Right forelimb (tissue), 1 donor: ENCODE measurements around the gene IL12RB1.
A peak's percentile ranks its signal among the peaks of the same experiment; 100 is the strongest.

Source experiments
- DNase-seq: peaks from one replicate; pipeline ENCODE4 v3.0.0-alpha.2; 2018

Gene IL12RB1

DNA sequence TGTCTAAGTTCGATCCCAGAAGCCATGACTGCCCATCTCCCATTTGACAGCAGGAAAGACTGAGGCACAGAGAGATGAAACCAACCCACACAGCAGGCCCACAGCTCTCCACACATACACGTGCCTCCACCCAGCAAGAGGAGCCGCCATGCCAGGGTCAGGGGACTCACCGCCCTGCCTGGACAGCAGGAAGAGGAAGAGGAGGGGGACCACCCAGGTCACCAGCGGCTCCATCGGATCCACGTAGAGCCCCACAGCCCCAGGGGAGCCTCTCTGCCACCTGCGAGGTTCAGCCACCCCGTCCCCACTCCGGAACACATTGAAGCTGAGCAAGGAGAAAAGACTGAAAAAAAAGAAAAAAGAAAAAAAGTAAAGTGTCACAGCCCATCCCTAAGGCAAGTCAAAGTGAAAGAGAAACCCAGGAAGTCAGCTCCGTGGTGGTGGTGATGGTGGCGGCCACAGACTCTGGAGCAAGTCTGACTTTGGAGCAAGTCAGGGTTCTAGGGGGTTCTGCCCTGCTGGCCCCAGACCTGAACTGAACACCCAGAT is at the start of gene IL12RB1:
IL12RB1 (minus strand) TSS at position 345 of the 549 bp plus-strand sequence; CDS start at position 234, 111 bp downstream.
- DNase-seq: no peak

DNA sequence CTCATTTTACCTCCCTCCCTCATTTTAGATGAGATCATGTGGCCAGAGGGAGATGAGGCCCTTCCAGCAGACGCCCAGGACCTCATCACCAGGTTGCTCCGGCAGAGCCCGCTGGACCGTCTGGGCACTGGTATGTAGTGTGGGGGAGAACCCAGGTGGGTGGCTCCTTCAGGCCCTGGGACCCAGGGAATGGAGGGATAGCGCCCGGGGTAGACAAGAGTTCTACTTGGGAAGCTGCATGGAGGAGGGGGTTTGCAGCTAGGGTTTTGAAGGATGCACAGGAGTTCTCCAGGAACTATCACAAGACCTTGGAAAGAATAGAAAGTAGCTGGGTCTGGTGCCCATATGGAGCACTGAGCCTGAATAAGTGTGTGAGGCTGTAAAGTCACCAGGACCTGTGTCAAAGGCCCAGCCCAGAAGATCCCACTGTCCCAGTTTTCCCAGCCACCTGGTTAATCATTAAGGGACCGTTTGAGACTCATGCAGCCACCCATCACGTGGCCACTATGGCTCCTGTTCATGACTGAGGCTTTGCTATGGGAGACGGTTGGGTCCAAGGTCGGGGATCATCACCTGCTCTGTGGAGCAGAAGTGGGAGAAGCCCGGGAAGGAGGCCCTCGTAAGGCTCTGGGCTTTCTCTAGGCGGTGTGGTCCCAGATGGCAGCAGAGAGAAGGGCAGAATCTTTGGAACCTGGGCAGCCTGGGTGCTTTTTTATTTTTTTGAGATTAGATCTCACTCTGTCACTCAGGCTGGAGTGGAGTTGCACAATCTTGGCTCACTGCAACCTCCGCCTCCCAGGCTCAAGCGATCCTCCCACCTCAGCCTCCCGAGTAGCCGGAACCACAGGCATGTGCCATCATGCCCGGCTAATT is 49.2 kb upstream of the IL12RB1 start:
- no peak for DNase-seq

DNA sequence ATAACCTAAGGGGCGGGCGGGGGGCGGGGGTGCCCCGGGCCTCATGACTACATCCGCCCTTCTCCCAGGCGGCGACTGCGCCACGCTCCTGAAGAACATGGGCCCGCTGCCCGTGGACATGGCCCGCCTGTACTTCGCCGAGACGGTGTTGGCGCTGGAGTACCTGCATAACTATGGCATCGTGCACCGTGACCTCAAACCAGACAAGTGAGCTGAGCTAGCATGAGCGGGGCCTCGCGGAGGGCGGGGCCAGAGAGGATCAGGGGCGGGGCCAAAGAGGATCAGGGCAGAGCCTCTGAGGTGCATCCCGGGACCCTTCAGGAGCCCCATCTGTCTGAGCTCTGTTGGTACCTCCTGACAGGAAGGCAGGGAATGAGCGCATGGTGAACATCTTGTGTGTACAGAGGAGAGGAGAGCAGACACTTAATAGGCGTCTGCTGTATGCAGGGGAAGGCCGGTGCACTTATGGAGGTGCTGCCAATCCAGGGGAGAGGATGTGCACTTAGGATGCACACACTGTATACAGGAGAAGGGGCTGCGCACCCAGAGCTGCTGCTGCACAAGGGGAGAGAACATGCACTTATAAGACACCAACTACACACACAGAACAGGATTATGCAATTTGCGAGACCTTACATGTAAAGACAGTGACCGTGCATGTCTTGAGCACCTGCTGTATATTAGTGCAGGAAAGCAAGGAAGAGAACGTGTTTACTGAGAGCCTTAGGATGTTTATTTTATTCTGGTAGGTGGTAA is 45.3 kb upstream of the IL12RB1 start:
- no peak for DNase-seq

DNA sequence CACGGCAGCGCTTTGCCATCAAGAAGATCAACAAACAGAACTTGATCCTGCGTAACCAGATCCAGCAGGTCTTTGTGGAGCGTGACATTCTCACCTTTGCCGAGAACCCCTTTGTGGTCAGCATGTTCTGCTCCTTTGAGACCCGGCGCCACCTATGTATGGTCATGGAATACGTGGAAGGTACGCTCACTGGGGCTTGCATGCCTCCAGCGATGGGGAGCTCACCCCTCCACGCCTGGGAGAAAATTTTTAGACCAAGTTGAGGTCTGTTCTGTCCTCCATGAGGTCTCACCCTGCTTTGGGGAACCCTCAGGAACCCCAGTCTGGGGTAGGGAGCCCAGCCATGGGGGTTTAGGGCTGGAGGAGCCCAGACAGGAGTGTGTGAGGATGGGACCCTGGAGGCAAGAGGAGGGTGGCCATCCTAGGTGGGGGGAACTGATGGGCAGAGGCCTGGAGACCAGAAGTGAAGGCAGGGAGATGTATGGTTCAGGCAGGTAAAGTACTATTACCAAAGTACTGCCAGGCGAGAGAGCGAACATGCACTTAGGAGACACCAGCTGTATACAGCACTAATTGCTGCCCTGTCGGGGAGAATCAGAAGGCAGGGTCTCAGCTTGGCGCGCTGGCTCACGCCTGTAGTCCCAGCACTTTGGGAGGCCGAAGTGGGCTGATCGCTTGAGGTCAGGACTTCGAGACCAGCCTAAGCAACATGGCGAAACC is 43.9 kb upstream of the IL12RB1 start:
- no peak for DNase-seq

DNA sequence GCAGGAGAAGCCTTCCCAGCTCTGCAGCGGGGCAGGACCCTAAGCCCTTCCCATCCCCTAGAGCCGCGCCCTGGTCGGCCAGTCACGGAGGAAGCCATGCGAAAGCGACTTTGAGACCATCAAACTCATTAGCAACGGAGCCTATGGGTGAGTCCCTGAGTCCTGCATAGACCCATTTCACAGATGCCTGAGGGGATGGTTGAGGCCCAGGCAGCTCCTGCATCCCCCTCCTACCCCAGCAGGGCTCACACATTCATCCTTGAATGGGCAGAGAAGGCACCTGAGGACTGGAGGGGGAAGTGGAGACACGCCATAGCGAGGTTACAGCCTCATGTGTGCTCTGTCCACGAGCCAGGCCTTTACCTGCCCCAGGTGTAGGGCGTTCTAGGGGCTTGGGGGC is 42.1 kb upstream of the IL12RB1 start:
- DNase-seq: no peak

DNA sequence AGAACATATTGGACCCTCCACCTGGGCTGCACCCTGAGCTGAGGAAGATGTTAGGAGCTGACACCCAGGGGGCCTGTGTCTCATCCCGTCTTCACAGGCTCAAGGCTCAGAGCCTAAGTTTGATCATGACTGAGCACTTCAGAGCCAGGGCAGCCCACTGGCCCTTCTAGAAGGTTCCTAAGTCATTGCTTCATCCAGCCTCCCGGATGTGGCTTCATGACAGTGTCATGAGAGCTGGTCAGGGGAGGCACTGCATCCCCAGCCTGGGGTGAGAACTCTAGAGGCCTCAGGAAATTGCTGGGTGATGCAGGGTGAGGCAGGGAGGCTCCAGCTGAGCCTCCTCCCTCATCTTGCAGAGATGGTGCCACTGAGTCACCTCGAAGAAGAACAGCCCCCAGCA is 41.3 kb upstream of the IL12RB1 start:
- no peak for DNase-seq

DNA sequence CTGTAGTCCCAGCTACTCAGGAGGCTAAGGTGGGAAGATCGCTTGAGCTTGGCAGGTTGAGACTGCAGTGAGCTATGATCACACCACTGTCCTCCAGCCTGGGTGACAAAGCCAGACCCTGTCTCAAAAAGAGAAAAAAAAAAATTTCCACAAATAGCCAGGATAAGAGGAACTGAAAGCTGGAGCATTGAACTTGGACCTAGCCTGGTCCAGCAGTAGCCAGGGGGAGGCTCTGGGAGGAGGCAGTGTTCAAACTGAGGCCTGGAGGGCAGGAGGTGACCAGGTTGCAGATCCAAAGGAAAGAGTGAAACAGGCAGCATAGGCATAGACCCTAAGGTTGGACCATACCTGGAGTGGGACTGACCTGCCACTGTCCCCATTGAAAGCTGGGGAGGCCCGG is 39.4 kb upstream of the IL12RB1 start:
- DNase-seq: no peak

DNA sequence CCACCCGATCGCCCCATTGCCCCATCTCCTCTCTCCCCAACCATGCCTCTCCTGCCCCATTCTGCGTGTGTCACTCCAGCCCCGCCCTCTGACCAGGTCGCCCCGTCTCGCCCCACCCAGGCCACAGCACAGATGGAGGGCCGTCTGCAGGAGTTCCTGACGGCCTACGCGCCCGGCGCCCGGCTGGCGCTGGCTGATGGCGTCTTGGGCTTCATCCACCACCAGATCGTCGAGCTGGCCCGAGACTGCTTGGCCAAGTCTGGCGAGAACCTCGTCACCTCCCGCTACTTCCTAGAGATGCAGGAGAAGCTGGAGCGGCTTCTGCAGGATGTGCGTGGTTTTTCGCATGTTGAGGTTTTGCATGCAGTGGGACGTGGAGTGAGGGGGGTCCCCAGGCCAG is 37.1 kb upstream of the IL12RB1 start:
- DNase-seq: no peak

DNA sequence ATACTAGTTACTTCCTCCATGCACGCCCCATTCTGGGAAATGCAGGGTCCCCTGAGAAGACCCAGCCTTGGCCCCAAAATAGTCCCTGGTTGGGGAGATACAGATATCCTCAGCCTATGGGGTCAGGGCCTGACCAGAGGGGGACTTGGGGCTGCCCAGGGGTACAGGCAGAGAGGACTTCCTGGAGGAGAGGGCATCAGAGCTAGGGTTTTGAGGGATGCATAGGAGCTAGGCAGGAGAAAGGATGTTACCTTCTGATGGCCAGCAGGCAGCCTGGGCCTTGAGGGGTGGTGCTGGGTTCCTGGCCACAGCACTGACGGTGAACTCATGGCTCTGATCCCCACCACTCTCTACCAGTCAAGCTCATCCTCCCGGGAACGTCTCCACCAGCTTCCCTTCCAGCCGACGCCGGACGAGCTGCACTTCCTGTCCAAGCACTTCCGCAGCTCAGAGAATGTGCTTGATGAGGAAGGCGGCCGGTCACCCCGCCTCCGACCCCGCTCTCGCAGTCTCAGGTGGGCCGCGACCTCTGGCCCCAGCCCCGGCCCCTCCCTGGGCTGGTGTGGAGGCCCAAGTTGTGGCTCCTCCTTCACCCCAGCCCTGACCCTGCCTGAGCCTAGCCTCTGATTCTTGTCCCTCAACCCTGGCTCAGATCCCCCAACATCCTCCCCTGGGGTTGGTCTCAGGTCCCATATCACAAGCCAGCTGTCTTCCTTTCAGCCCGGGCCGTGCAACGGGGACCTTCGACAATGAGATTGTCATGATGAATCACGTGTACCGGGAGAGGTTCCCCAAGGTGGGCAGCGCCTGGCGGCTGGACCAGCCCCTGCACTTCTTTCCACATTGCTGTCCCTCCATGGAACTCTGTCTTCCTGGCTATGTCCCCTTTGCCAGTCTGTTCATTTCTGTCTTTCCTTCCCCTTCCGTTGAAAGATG is 36.4 kb upstream of the IL12RB1 start:
- no peak for DNase-seq

DNA sequence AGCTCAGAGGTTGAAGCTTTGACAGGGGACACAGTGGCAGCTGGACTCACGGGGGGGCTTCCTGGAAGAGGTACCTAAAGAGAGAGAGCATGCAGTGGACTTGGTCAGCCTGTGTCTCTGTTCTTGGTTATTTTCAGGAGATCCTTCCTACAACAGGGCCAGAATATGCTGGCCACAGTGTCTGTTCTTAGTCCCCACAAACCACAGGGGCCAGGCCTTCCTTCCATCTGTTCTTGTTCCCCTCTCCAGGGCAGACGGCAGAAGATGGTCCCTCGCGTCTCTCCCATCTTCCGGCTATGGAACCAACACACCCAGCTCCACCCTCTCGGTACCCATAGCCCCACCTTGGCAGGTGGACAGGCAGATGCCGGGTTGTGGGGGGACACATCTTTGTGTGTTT is 35.7 kb upstream of the IL12RB1 start:
- DNase-seq: no peak

DNA sequence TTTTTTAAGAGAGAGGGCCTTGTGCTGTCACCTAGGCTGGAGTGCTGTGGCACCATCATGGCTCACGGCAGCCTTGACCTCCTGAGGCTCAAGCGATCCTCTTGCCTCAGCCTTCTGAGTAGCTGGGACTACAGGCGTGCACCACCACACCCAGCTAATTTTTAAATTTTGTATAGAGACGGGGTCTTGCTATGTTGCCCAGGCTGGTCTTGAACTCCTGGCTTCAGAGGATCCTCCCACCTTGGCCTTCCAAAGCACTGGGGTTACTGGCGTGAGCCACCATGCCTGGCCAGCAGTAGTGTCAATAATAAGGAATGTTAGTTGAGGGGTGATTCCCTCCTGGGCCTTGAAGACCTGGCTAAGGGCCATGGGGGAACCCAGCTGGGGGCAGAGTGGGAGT is 34.4 kb upstream of the IL12RB1 start:
- no peak for DNase-seq

DNA sequence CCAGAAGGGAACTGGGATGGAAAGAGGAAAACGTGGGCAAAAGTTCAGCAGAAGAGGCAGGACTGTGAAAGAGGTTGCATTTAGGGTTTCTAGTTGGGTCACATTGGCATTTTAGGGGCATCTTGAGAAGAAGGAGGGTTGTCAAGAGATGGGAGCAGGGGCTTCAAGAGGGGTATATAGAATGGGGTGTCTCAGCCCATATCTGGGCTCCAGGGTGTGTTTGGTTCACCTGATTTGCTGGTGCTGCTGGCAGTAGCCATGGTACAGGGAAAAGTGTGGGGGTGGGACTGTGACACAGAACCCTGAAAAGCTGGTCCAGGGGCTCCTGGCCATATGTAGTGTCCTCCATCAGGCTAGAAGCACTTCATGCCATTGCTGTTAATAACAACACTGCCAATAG is 33.4 kb upstream of the IL12RB1 start:
- DNase-seq: no peak

DNA sequence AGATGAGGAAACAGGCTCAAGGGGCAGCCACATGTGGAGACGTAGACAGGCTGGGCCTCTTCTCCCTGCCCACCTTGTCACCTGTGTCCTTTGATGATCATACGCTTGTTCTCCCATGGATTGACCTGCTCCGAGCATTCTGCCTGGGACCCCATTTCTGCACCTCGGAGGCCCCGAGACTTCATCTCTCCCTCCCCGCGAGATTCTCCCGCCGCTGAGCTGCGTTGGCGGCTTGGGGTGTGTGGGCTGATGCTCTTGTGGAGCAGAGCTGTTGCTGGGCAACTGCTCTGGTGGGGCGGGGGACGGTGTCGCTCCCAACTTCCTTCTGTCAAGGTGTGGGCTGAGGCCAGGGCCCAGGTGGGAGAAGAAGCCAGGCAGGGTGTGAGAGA is 33.0 kb upstream of the IL12RB1 start:
- DNase-seq: no peak

DNA sequence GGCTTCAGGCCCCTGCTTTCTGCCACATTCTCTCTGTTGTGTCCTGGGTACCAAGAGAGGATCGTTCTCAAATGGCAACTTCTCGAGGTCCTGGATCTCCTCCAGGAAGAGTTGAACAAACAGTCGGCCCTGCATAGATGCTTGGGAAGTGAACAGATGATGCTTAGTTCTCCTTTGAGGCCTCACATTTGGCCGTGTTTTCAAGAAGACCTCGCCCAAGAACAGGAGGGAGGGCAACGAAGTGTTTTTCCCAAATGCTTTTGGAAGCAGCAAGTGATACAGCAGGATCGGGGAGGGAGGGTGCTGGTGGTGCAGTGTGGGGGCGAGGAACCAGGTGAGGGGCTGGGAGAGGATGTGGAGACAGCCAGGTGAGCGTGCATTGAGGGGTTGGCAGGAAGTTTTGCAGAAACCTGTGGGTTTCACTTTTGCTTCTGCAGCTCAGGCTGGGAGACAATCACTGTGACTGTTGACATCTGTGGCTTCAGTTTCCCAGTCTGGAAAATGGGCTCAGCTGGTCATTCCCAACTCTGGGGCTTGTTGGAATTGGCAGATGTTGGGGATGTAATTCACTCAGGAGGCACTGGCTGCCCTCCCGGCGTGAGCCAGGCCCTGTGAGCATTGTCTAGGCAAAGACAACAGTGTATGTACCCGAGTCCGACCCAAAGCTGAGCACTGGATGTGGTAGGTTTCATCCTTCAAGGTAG is 32.4 kb upstream of the IL12RB1 start:
- DNase-seq: no peak

DNA sequence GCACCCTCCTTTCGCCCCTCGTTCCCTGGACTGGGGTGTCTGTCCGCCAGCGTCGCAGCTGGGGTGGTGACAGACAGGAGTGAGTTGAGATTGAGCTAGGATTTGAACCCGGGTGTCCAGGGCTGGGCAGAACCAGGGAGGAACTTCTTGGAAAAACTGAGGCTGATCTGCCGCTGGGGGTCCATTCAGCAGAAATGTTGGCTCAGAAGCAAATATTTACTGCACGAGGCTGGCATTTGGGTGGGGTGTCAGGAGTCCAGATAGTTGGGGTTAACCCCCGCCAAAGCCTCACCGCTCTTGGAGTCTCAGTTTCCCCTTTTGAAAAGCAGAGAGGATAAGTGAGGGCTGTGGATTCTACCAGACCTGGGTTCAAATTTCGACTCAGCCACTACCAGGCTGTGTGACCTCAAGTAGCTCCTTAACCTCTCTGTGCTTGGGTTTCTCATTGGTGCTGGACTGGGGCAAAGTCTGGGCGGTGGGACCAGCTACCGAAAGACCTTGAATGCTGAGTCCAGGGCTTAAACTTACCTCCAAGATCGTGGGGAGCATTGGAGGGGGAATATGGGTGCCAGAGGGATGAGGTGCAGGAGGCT is 31.8 kb upstream of the IL12RB1 start:
- DNase-seq: no peak

DNA sequence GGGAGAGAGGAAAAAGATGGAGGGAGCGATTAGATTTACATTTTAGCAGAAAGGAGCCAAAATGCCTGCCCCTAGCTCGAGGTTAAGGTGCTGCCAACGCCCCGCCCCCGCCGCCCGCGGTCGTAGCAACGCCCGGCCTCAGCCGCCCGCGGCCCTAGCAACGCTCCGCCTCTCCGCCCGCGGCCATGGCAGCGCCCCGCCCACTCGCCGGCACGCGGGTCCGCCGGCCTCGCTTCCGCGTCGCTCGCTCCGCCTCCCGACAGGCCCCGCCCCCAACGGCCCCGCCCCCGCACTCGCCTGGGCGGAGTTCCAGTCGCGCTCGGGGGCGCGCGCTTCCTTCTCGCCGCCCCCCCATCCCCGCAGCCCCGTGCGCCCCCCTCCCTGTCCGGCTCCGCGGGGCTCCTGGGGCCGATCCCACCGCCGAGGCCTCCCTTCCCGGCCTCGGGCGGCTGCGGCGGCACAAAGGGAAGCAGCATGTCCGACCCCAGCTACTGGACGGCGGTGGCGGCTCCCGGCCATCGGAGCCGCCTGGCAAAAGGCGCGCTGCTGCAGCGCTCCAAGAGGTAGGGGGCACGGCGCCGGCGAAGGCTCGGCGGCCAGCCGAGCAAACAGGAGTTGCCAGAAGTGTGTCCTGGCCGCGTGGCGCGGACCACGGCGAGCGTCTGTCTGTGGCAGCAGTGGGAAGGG is 31.1 kb upstream of the IL12RB1 start:
- peak; percentile 94 for DNase-seq

DNA sequence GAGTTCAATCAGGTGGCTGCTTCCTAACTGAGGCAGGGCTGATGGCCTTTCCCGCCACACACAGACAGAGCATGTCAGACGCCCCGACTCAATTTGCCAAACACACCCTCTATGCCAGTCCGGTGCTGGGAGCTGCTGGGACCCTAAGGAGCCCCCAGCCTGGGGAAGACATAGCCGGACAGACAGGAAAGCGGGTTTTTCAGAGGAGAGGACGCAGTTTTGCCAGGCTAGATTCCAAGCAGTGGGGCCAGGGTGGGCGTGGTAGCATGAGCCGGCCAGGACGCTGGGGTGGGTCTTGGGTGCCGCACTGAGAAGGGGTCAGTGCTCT is 30.6 kb upstream of the IL12RB1 start:
- DNase-seq: no peak

DNA sequence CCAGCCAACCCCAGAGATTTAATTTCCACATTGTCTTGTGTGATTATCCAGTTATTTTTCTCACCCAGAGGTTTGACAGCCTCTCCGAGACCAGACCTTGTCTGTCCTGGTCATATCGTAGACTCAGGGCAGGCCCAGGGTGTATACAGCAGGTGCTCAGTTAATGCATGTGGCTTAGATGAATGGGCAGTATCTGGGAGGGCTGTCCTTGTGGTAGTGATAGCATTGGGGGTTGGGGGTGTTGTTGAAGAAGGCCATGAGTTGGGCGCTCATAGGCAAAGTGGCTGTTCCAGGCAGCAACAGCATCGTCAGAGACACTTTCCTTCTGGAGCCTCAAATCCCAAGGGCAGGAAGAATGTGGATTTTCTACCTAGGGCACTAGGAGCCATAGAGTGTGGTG is 27.7 kb upstream of the IL12RB1 start:
- no peak for DNase-seq

DNA sequence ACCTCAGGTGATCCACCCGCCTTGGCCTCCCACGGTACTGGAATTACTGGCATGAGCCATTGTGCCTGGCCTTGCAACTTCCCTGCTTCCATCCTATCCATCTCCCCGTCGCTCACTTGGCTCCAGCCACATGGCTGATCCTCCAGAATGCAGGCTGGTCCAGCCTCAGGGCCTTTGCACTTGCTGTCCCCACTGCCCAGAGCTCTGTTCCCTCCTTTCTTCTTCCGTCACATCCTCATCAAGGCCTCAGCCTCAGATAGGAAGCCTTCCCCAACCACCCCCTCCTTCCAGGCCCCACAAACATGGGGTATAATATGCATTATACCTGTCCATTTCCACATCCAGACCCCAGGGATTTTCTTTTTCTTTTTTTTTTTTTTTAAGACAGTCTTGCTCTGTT is 27.1 kb upstream of the IL12RB1 start:
- no peak for DNase-seq

DNA sequence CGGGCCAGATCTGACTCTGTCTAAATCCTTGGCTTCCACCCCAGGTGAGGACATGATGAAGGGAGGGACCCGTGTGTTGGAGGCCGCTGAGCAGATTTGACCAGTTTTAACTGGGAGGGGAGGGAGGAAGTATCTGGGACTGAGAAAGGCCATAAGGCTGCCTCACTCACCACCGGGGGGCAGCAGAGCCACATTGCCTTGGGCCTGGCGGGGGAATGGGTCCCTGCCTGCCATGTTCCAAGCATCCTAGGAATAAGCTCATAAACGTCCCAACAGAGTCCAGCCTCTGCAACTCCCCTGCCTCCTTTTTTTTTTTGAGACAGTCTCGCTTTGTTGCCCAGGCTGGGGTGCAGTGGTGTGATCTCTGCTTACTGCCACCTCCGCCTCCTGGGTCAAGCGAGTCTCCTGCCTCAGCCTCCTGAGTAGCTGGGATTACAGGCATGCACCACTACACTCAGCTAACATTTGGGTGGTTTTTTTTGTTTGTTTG is 26.3 kb upstream of the IL12RB1 start:
- DNase-seq: peak; percentile 92
